Stimulated activated CD4-positive, alpha-beta T cell treated with anti-CD3 and anti-CD28 coated beads, Interleukin-1b, Interleukin-23, amount 100 ng/mL, for 24 hours (primary cell): ENCODE results near the gene TPK1.
"Not testable (repeated sequence)": the region's sequence is repeated elsewhere in the genome, so short reads cannot be mapped to it uniquely, and the experiment has no call there.

Experiments used
- DNase-seq, 4 experiments: peaks; one replicate each; pipeline ENCODE4 v3.0.0-alpha.2; 2020; ENCODE audit warnings: low read depth in 4 of 4, low spot score in 1 of 4

Gene TPK1

GRCh38 chr7:144487901-144488300 lies 348.0 kb downstream of the TPK1 start:
- DNase-seq: no peak

- no peak for DNase-seq
These were observed 351.4 kb downstream of the TPK1 start for GRCh38 chr7:144484445-144484844.

GRCh38 chr7:144483189-144483588 lies 352.7 kb downstream of the TPK1 start:
- DNase-seq: no peak

GRCh38 chr7:144481833-144482232 lies 354.0 kb downstream of the TPK1 start:
- no peak for DNase-seq

GRCh38 chr7:144477348-144477747 lies 358.5 kb downstream of the TPK1 start:
- no peak for DNase-seq

- no peak for DNase-seq
These were observed 360.8 kb downstream of the TPK1 start for GRCh38 chr7:144474800-144475615.

- DNase-seq: no peak
These were observed 361.5 kb downstream of the TPK1 start for GRCh38 chr7:144474363-144474762.

GRCh38 chr7:144473908-144474307 lies 361.9 kb downstream of the TPK1 start:
- no peak for DNase-seq

- DNase-seq: no peak
These were observed 365.8 kb downstream of the TPK1 start for GRCh38 chr7:144470078-144470477.

- DNase-seq: no peak
These were observed 366.7 kb downstream of the TPK1 start for GRCh38 chr7:144468990-144469732.

- no peak for DNase-seq
These were observed 376.2 kb downstream of the TPK1 start for GRCh38 chr7:144459635-144460034.

GRCh38 chr7:144455040-144455404 lies 380.8 kb downstream of the TPK1 start:
- no peak for DNase-seq

GRCh38 chr7:144454256-144455039 lies 381.4 kb downstream of the TPK1 start:
- no peak for DNase-seq

GRCh38 chr7:144452064-144452463 lies 383.8 kb downstream of the TPK1 start:
- DNase-seq: no peak

- no peak for DNase-seq
These were observed 390.3 kb downstream of the TPK1 start for GRCh38 chr7:144445590-144445989.

GRCh38 chr7:144439717-144440205 lies 396.1 kb downstream of the TPK1 start:
- no peak for DNase-seq

GRCh38 chr7:144438759-144439158 lies 397.1 kb downstream of the TPK1 start:
- DNase-seq: no peak

- DNase-seq: peak in 3 of 4 experiments; percentile 1 to 33 (median 2)
These were observed 398.3 kb downstream of the TPK1 start for GRCh38 chr7:144437370-144438191.

- DNase-seq: no peak
These were observed 399.4 kb downstream of the TPK1 start for GRCh38 chr7:144436500-144436899.

GRCh38 chr7:144428431-144428830 lies 407.4 kb downstream of the TPK1 start:
- DNase-seq: no peak

- DNase-seq: not testable (repeated sequence)
These were observed 408.3 kb downstream of the TPK1 start for GRCh38 chr7:144427539-144427938.
